NCI-H1417 (cell line): ENCODE measurements around the gene SAMD4B.

ENCODE experiments used
- DNase-seq, 3 experiments: peaks; one replicate each; lab custom pipeline; 2025; lab: John Stamatoyannopoulos, UW

Gene SAMD4B

GRCh38 chr19:39425744-39426143, 83.5 kb downstream of the SAMD4B start:
- DNase-seq, result no peak

DNA sequence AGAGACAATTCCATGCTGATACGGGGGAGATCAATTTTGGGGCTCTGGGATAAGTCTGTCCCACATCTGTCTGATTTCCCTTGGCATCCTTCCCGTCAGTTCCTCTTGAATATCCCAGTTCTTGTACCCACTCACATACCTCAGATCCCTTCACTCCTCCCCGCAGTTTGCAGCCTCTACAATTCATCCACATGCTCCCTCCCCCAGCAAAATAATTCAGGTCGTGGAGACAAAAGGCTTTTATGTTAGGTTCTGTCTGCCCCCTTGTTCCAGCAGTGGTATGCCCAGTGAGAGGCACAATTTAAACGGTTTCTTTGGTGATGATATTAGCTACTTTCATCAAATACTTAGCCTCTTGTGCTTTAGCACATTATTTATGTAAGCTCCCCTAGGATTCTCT, 83.9 kb downstream of the SAMD4B start:
- no peak for DNase-seq

DNA sequence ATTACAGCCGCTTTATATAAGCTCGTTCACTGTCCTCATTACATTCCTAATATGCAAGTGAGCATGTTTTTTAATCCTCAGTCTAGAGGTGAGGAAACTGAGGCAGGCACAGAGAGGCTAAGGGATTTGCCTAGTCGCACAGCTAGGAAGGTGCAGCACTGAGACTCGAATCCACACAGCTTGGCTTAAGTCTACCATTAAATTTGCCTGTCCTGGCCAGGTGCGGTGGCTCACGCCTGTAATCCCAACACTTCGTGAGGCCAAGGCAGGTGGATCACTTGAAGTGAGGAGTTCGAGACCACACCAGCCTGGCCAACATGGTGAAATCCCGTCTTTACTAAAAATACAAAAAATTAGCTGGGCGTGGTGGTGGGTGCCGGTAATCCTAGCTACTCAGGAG, 85.5 kb downstream of the SAMD4B start:
- no peak for DNase-seq

DNA sequence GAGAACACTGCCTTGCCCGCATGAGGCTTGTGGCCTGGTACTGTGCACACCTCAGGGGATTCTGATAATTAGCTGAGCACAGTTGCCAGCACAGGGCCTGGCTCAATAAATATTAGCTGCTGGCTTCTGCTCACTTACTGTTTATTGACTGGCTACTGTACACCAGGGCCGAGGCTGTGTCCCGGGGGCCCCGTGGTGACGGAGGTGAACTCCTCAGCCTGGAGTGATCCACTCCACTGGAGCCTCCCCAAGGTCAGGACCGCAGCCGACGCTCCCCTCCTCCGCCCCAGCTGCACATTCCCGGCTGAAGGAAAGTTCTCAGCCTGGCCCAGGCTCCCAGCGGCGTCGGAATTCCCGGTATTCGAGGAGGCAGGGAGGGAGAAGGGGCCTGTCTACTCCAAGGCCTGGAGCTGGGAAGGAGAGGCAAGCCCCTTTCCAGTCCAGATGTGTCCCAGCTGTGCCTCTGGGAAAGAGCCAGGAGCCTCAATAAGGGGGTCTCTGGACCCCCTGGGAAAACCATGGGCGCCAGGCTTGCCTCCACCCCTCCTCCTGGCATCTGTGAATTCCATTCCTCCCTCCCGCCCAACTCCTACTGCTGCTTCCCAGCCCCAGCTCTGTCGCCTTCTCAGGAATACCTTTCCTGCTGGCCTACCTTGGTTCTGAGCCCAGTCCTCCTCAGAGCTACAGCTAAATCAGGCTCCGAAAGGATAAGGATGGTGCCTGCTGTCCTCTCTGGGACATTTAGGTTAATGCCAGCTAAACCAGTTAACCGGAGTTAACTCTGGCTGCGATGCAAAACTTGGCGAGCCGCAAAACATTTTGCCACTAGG, 86.3 kb downstream of the SAMD4B start:
- DNase-seq, result no peak

DNA sequence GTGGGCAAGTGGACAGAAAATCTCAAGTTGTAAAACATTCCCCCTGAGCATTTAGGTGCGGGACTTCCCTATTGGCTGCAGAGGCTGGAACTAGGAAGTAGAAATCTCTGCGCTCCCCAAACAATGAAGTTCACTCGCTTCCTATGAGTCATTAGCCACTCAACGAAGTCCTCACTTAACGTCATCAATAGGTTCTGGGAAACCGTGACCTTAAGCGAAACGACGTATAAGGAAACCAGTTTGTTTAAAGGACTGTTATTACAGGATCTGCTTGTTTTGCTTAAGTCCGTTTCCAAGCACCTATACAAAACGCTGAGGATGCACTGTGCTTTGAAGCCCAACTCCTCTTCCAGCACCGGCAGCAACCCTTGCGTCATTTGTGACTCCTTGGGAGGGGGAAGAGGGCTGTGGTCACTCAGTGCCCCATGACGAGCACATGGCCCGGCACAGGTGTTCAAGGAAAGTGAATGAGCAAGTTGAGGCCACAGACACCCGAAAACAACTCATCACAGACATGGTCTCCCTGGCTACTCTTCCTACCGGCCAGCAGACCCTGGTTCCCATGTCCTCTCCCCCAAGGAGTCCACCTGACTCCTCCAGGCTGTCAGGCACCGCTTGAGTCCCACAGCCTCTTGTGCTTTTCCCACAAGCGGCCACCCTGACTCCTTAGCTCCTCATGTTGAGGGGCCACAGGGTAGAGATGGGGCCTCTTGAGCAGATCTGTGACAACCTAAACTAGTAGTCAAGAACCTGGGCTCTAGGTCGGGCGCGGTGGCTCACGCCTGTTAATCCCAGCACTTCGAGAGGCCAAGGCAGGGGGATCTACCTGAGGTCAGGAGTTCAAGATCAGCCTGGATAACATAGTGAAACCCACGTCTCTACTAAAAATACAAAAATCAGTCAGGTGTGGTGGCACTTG, 88.7 kb downstream of the SAMD4B start:
- no peak for DNase-seq

GRCh38 chr19:39432677-39433025, 90.4 kb downstream of the SAMD4B start:
- DNase-seq, result no peak

- no peak for DNase-seq
Measured at GRCh38 chr19:39433480-39434079, 91.4 kb downstream of the SAMD4B start.

- no peak for DNase-seq
Measured at GRCh38 chr19:39434123-39435076, 92.2 kb downstream of the SAMD4B start.
